Smooth muscle cell (in vitro differentiated cells): ENCODE results near the gene BUD31. TPM values are rescaled to one million over a fixed set of nuclear protein-coding genes. Genes with fewer than 3 reads are reported as not detected.

ENCODE experiments used
- DNase-seq: peaks from one replicate; lab custom pipeline; 2025; ENCODE audit not compliant: unreplicated experiment; lab: John Stamatoyannopoulos, UW
- H2AFZ ChIP-seq: fragments of 200-600 bp; sonication (generic); 2 replicates; pipeline ENCODE4 v1.6.0; 2016; ENCODE audit warnings: antibody characterized with exemption, low read depth, mild to moderate bottlenecking
- H3F3A ChIP-seq: fragments of 200-600 bp; sonication (generic); 2 replicates; pipeline ENCODE4 v1.6.0; 2017; ENCODE audit warnings: antibody characterized with exemption, low read depth
- H3K27ac ChIP-seq: fragments of 200-600 bp; sonication (generic); 2 replicates; pipeline ENCODE4 v1.5.1; 2016; ENCODE audit warnings: low read depth, mild to moderate bottlenecking
- H3K27me3 ChIP-seq: fragments of 200-600 bp; sonication (generic); 2 replicates; pipeline ENCODE4 v1.6.1; 2016; ENCODE audit warnings: low read depth, mild to moderate bottlenecking
- H3K36me3 ChIP-seq: fragments of 200-600 bp; sonication (generic); 2 replicates; pipeline ENCODE4 v1.5.1; 2016; ENCODE audit warnings: low read depth
- H3K4me1 ChIP-seq: fragments of 200-600 bp; sonication (generic); 2 replicates; pipeline ENCODE4 v1.5.1; 2016; ENCODE audit warnings: low read depth
- H3K4me2 ChIP-seq: fragments of 200-600 bp; sonication (generic); 2 replicates; pipeline ENCODE4 v1.6.0; 2016; ENCODE audit warnings: mild to moderate bottlenecking
- H3K4me3 ChIP-seq: fragments of 200-600 bp; sonication (generic); 2 replicates; pipeline ENCODE4 v1.5.1; 2016; ENCODE audit warnings: mild to moderate bottlenecking
- H3K79me2 ChIP-seq: fragments of 200-600 bp; sonication (generic); 2 replicates; pipeline ENCODE4 v1.6.0; 2016; ENCODE audit warnings: low read depth, mild to moderate bottlenecking
- H3K9ac ChIP-seq: fragments of 200-600 bp; sonication (generic); 2 replicates; pipeline ENCODE4 v1.6.0; 2016; ENCODE audit warnings: low read depth
- H3K9me3 ChIP-seq: fragments of 200-600 bp; sonication (generic); replicated peaks from 2 replicates; pipeline ENCODE4 v1.5.1; 2016; ENCODE audit warnings: low read depth
- H4K20me1 ChIP-seq: fragments of 200-600 bp; sonication (generic); 2 replicates; pipeline ENCODE4 v1.6.0; 2016; ENCODE audit warnings: low read depth
- CTCF ChIP-seq: fragments of 200-600 bp; sonication (generic); IDR thresholded peaks from 2 replicates; pipeline ENCODE4 v1.5.1; 2017; ENCODE audit warnings: borderline replicate concordance, mild to moderate bottlenecking, antibody characterized with exemption; ENCODE audit not compliant: insufficient read depth, poor library complexity, severe bottlenecking
- WGBS: methylation state at CpG from one replicate; pipeline ENCODE4 v1.1.7; 2016; ENCODE audit warnings: low lambda C conversion rate; 5-methylcytosine and 5-hydroxymethylcytosine counted together
- polyA plus RNA-seq: library from polyadenylated mRNA; unstranded; fragments of >200 nt; fragmentation: Nextera tagmentation; extraction: Ambion mirVana; gene quantifications from 2 replicates; pipeline ENCODE4 v1.2.1, GENCODE V29; 2016
- total RNA-seq: library from RNA; depleted of rRNA; stranded (reverse); fragments of >200 nt; gene quantifications from 2 replicates; pipeline ENCODE4 v1.2.3, GENCODE V29; 2014

The BUD31 gene
- total and polyA plus RNA-seq, 2 experiments from 2014 or later, result 97.2 to 249 TPM

GRCh38 chr7:99387912-99388311 is 20.9 kb upstream of the BUD31 start:
- no peaks in the 10 kb centered on the region for H3K27me3 ChIP-seq
- no peaks in the 10 kb centered on the region for H3K36me3 ChIP-seq

DNA sequence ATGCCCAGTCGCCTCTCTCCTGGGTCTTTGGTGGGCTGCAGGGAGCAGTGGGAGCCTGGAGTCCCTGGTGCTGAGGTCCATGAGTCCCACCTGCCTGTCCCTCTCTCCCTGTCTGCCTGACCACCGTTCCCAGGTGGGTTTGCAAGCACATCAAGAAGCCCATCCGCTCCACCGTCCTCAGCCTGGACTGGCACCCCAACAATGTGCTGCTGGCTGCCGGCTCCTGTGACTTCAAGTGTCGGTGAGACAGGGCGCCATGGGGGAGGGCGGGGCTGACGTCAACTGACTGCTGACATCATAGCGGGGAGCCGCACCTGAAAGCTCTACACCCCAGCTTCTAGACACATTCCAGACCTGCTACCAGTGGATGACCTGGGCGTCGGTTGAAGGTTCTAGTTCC is 19.0 kb upstream of the BUD31 start:
- H2AFZ ChIP-seq, result no peak overlapping the region
- H3K36me3 ChIP-seq, result no peaks in the 10 kb centered on the region
- no peak overlapping the region for H3K9ac ChIP-seq
- no peak for DNase-seq
- no peak overlapping the region for H3K27ac ChIP-seq
- no peak overlapping the region for H3K4me3 ChIP-seq
- H3K9me3 ChIP-seq, result no peaks in the 10 kb centered on the region
- H3K27me3 ChIP-seq, result no peaks in the 10 kb centered on the region
- H3K4me2 ChIP-seq, result no peak overlapping the region
- H4K20me1 ChIP-seq, result peaks cover 51% of the 10 kb centered on the region
- WGBS, result 98% methylated on average over 13 of the region's 13 CpGs
- no peaks in the 10 kb centered on the region for H3K4me1 ChIP-seq
- no peaks in the 10 kb centered on the region for H3K79me2 ChIP-seq
- peaks cover 2% of the 10 kb centered on the region for H3F3A ChIP-seq
- no peak for TF ChIP-seq CTCF

More at GRCh38 chr7:99387912-99388311, 20.9 kb upstream of the BUD31 start:
- H3K4me1 ChIP-seq, result no peaks in the 10 kb centered on the region
- no peak overlapping the region for H3K9ac ChIP-seq
- H4K20me1 ChIP-seq, result peaks cover 54% of the 10 kb centered on the region
- TF ChIP-seq CTCF, result no peak
- no peak for DNase-seq
- no peak overlapping the region for H2AFZ ChIP-seq
- H3K9me3 ChIP-seq, result no peaks in the 10 kb centered on the region
- H3K27ac ChIP-seq, result no peak overlapping the region
- H3F3A ChIP-seq, result no peaks in the 10 kb centered on the region
- H3K4me2 ChIP-seq, result no peak overlapping the region
- H3K79me2 ChIP-seq, result peaks cover 10% of the 10 kb centered on the region
- 97% methylated on average over 20 of the region's 20 CpGs for WGBS
- H3K4me3 ChIP-seq, result no peak overlapping the region

- 95% methylated on average over 20 of the region's 23 CpGs for WGBS
- no peak for DNase-seq
- no peak for TF ChIP-seq CTCF
- Histone ChIP-seq H3K27ac (no peak overlapping the region), H3K4me3 (no peak overlapping the region), H2AFZ (no peak overlapping the region), H3K27me3 (no peaks in the 10 kb centered on the region), H3K4me1 (no peaks in the 10 kb centered on the region), H4K20me1 (peaks cover 55% of the 10 kb centered on the region), H3K36me3 (no peaks in the 10 kb centered on the region), H3F3A (peaks cover 11% of the 10 kb centered on the region), H3K9me3 (no peaks in the 10 kb centered on the region), H3K9ac (no peak overlapping the region), H3K4me2 (no peak overlapping the region), H3K79me2 (no peaks in the 10 kb centered on the region)
Measured at GRCh38 chr7:99390941-99391602, 17.7 kb upstream of the BUD31 start.

- Histone ChIP-seq H3K36me3 (no peaks in the 10 kb centered on the region), H3K27ac (no peak overlapping the region), H3K79me2 (no peaks in the 10 kb centered on the region), H4K20me1 (peaks cover 53% of the 10 kb centered on the region), H3K4me1 (no peaks in the 10 kb centered on the region), H3K4me2 (peak overlapping the region; percentile 85), H3K9ac (no peak overlapping the region), H3K27me3 (no peaks in the 10 kb centered on the region), H3F3A (peaks cover 11% of the 10 kb centered on the region), H2AFZ (no peak overlapping the region), H3K9me3 (no peaks in the 10 kb centered on the region), H3K4me3 (peak overlapping the region; percentile 57)
- WGBS, result 97% methylated on average over 8 of the region's 8 CpGs
- no peak for TF ChIP-seq CTCF
- DNase-seq, result no peak
Measured at GRCh38 chr7:99392046-99392445, 16.7 kb upstream of the BUD31 start.
